T-helper 1 cell treated with Interleukin-12 subunit alpha and Interleukin-12 subunit beta and Interleukin-4 antibody, amounts not matched to agents 30 μg/mL and 1 μg/mL, for 36 hours (primary cell): ENCODE data around the gene C5.
"Not testable (repeated sequence)": the region's sequence is repeated elsewhere in the genome, so short reads cannot be mapped to it uniquely, and the experiment has no call there.

Source experiments
- H3K27ac Mint-ChIP-seq: one replicate; pipeline ENCODE4 v1.8.0; 2021; ENCODE audit warnings: mild to moderate bottlenecking, mixed read lengths
- H3K27me3 Mint-ChIP-seq: one replicate; pipeline ENCODE4 v1.8.0; 2021; ENCODE audit warnings: low read depth, mixed read lengths
- H3K36me3 Mint-ChIP-seq: one replicate; pipeline ENCODE4 v1.8.0; 2021; ENCODE audit warnings: low read depth, mixed read lengths
- H3K4me1 Mint-ChIP-seq: one replicate; pipeline ENCODE4 v1.8.0; 2021; ENCODE audit warnings: low read depth, mixed read lengths
- H3K4me3 Mint-ChIP-seq: one replicate; pipeline ENCODE4 v1.8.0; 2021; ENCODE audit warnings: mild to moderate bottlenecking, moderate library complexity, mixed read lengths
- H3K9me3 Mint-ChIP-seq: one replicate; pipeline ENCODE4 v1.8.0; 2021; ENCODE audit warnings: mixed read lengths

C5 gene

DNA sequence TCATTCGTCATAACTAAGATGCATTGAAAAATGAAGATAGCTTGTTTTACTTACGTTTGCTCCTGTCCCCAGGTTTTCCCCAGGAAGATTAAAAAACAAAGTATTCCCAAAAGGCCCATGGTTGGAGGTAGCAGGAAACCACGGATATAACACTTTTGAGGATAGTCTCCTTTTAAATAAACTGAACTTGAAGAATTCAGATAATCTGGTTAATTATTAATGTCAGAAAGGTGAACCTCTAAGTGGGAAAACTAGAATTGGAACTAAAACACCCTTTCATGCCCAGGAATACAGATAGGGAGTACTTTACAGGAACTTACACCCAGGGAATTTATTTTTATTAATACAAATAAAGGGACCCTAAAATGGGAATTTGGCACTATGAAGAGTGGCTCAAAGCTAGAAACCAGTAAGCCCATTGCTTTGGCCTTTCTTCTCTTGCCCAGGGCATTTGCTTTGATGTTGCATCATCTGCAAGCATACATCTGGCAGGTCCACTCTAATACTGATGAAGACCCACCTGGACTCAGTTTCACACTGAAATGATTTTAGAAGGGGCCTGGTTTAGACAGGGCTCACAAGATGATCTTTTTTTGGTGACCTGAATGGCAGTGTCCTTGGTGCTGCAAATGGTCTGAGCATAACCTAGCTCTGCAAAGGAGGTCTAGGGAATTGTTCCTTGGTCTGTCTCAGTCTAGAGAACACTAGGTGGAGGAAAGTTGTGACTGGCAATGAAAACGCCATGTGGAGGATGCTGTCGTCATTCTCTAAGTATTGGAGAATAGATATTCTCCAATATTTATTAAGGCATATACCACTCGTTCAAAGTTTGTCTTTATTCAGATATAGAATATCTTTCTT lies at the start of gene C5:
TSS of gene C5 (minus strand) at position 148 of the 861 bp plus-strand sequence. CDS start at position 119, 29 bp downstream.
- no peaks in the 10 kb centered on the region for H3K4me1 Mint-ChIP-seq
- H3K27me3 Mint-ChIP-seq, result peaks cover 5% of the 10 kb centered on the region
- H3K27ac Mint-ChIP-seq, result no peak within 1 kb of the TSS
- no peaks in the 10 kb centered on the region for H3K36me3 Mint-ChIP-seq
- no peaks in the 10 kb centered on the region for H3K9me3 Mint-ChIP-seq
- H3K4me3 Mint-ChIP-seq, result no peak within 1 kb of the TSS

GRCh38 chr9:121098567-121099198 lies 48.6 kb upstream of the C5 start:
- Mint-ChIP-seq H3K27ac (no peak overlapping the region), H3K9me3 (peaks cover 39% of the 10 kb centered on the region), H3K4me1 (no peaks in the 10 kb centered on the region), H3K36me3 (peaks cover 74% of the 10 kb centered on the region), H3K27me3 (no peaks in the 10 kb centered on the region), H3K4me3 (no peak overlapping the region)

DNA sequence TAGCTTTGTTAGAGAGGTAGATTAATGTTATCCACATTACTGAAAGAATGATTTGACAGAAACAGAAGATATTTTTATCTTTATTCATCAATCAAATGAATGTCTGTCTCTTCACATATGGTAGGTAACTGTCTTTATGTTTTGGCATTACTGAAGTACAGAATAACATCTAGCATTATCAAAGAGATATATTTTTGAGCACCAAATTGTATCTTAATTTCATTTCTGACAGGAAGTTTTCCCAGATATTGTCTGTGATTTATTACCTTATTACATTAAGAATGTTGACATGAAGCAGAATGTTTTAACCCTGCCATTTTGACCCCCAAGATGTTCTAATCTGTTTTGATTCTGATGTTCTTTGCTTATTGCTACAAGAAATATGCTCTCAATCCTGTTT lies 45.0 kb upstream of the C5 start:
- Mint-ChIP-seq H3K36me3 (peaks cover 63% of the 10 kb centered on the region), H3K4me1 (peaks cover 2% of the 10 kb centered on the region), H3K27ac (no peak overlapping the region), H3K4me3 (no peak overlapping the region), H3K9me3 (peaks cover 13% of the 10 kb centered on the region), H3K27me3 (no peaks in the 10 kb centered on the region)

DNA sequence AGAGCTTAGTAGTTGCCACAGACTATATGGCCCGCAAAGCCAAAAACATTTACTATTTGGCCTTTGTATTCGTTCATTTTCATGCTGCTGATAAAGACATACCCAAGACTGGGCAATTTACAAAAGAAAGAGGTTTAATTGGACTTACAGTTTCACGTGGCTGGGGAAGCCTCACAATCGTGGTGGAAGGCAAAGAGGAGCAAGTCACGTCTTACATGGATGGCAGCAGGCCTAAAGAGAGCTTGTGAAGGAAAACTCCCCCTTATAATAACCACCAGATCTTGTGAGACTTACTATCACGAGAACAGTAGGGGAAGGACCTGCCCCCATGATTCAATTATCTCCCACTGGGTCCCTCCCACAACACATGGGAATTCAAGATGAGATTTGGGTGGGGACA lies 40.7 kb upstream of the C5 start:
- H3K9me3 Mint-ChIP-seq, H3K27me3 Mint-ChIP-seq, H3K4me3 Mint-ChIP-seq, H3K27ac Mint-ChIP-seq: not testable (repeated sequence)
- Mint-ChIP-seq H3K36me3 (peaks cover 51% of the 10 kb centered on the region), H3K4me1 (peaks cover 21% of the 10 kb centered on the region)

- no peaks in the 10 kb centered on the region for H3K27me3 Mint-ChIP-seq
- no peak overlapping the region for H3K4me3 Mint-ChIP-seq
- H3K9me3 Mint-ChIP-seq, result no peaks in the 10 kb centered on the region
- no peak overlapping the region for H3K27ac Mint-ChIP-seq
- peaks cover 25% of the 10 kb centered on the region for H3K4me1 Mint-ChIP-seq
- peaks cover 43% of the 10 kb centered on the region for H3K36me3 Mint-ChIP-seq
Measured at GRCh38 chr9:121088576-121088975, 38.5 kb upstream of the C5 start.

- Mint-ChIP-seq H3K27ac (no peak overlapping the region), H3K27me3 (no peaks in the 10 kb centered on the region), H3K4me3 (no peak overlapping the region), H3K9me3 (no peaks in the 10 kb centered on the region), H3K4me1 (peaks cover 23% of the 10 kb centered on the region), H3K36me3 (peaks cover 37% of the 10 kb centered on the region)
Measured at GRCh38 chr9:121085661-121086060, 35.6 kb upstream of the C5 start.

- no peak overlapping the region for H3K4me3 Mint-ChIP-seq
- no peaks in the 10 kb centered on the region for H3K9me3 Mint-ChIP-seq
- no peaks in the 10 kb centered on the region for H3K27me3 Mint-ChIP-seq
- no peak overlapping the region for H3K27ac Mint-ChIP-seq
- peaks cover 31% of the 10 kb centered on the region for H3K36me3 Mint-ChIP-seq
- H3K4me1 Mint-ChIP-seq, result peaks cover 17% of the 10 kb centered on the region
Measured at GRCh38 chr9:121082075-121082474, 32.0 kb upstream of the C5 start.

GRCh38 chr9:121075251-121076036 lies 25.4 kb upstream of the C5 start:
- Mint-ChIP-seq H3K27ac (peak overlapping the region; percentile 86), H3K9me3 (no peaks in the 10 kb centered on the region)

GRCh38 chr9:121074370-121075250 lies 24.5 kb upstream of the C5 start, which contains the start of gene CNTRL:
Gene CNTRL (plus strand): TSS chr9:121074955. CDS start chr9:121088327, 13,372 bp downstream.
- Mint-ChIP-seq H3K27ac (peak within 1 kb of the TSS; percentile 86), H3K4me3 (peak within 1 kb of the TSS; percentile 100), H3K36me3 (peaks cover 1% of the 10 kb centered on the region), H3K4me1 (peaks cover 46% of the 10 kb centered on the region), H3K27me3 (no peaks in the 10 kb centered on the region), H3K9me3 (no peaks in the 10 kb centered on the region)

More at GRCh38 chr9:121075251-121076036, 25.4 kb upstream of the C5 start:
- Mint-ChIP-seq H3K36me3 (peaks cover 6% of the 10 kb centered on the region), H3K27me3 (no peaks in the 10 kb centered on the region), H3K4me1 (peaks cover 46% of the 10 kb centered on the region), H3K4me3 (peak overlapping the region; percentile 100)

DNA sequence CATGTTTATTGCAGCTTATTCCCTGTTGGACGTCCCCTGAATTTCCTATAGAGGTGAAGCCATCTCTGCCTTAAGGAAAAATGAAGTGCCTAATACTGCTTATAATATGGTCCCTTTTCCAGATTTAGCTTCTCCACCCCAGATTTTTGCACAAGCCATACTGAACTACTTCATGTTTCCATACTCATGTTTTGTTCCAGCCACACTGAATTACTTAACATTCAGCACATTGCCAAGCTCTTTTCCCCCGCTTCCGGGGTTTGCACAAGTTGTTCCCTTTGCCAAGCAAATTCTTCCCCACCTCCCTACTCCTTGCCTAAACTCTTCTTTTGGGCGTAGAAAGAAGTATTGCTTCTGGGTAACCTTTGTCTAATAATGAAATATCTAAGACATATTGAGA lies 23.0 kb upstream of the C5 start:
- H3K4me3 Mint-ChIP-seq, result peak overlapping the region; percentile 30

DNA sequence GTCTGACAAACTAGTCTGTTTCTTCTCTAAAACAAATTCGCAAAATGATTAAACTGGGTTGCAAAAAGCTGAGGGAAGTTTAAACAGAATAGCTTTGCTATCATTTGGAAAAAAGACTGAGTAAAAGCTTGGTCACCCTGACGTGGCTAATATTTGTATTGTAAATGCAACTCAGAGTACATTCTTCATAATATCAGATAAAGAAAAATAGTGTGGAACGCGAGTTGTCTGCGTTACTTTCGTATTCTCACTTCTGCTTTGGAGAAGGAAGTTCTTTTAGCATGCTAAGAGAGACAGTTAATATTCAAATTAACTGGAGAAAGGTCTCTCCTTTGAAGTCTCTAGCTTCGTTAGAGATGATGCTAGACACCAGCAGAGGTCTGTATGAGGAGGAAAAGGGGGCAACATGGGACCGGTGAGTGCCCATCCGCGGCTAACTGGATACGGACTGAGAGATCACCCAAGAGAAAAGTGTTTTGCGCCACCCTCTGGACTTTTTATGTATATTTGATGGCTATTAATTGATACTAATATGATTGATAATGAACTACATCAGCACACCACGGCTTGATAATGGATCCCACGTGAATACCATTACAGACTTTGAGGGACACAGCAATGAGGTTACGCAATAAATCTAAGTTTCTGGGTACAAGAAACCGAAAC lies 21.8 kb upstream of the C5 start:
- peaks cover 6% of the 10 kb centered on the region for H3K36me3 Mint-ChIP-seq
- H3K4me3 Mint-ChIP-seq, result peak overlapping the region; percentile 85
- no peaks in the 10 kb centered on the region for H3K27me3 Mint-ChIP-seq
- peaks cover 42% of the 10 kb centered on the region for H3K4me1 Mint-ChIP-seq
- peaks cover 16% of the 10 kb centered on the region for H3K9me3 Mint-ChIP-seq
- H3K27ac Mint-ChIP-seq, result peak overlapping the region; percentile 92

More for the DNA sequence above, 23.0 kb upstream of the C5 start:
- Mint-ChIP-seq H3K4me1 (peaks cover 47% of the 10 kb centered on the region), H3K27ac (no peak overlapping the region), H3K27me3 (no peaks in the 10 kb centered on the region), H3K36me3 (peaks cover 2% of the 10 kb centered on the region), H3K9me3 (peaks cover 11% of the 10 kb centered on the region)

DNA sequence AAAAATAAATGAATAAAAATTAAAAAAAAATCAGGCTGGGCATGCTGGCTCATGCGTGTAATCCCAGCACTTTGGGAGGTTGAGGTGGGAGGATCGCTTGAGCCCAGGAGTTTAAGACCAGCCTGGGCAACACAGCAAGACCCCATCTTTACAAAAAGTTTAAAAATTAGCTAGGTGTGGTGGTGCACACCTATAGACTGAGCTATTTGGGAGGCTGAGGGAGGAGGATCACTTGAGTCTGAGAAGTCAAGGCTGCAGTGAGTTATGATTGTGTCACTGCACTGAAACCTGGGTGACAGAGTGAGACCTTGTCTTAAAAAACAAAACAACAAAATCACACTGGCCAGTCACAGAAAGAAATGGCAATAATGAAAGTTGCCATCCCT lies 21.3 kb upstream of the C5 start:
- Mint-ChIP-seq H3K4me1 (peaks cover 37% of the 10 kb centered on the region), H3K4me3 (peak overlapping the region; percentile 85), H3K36me3 (peaks cover 9% of the 10 kb centered on the region), H3K27ac (peak overlapping the region; percentile 92), H3K9me3 (peaks cover 16% of the 10 kb centered on the region), H3K27me3 (no peaks in the 10 kb centered on the region)

DNA sequence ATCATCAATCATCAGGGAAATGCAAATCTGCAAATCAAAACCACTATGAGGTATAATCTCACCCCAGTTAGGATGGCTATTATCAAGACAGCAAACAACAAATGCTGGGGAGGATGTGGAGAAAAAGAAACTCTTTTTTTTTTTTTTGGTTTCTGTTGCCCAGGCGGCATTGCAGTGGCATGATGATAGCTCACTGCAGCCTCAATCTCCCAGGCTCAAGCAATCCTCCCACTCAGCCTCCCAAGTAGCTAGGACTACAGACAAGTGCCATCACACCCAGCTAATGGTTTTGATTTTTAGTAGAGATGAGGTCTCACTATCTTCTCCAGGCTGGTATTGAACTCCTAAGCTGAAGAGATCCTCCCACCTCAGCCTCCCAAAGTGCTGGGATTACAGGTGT lies 19.3 kb upstream of the C5 start:
- Mint-ChIP-seq H3K9me3 (peaks cover 16% of the 10 kb centered on the region), H3K27ac (no peak overlapping the region), H3K4me1 (peaks cover 25% of the 10 kb centered on the region), H3K36me3 (peaks cover 9% of the 10 kb centered on the region), H3K4me3 (no peak overlapping the region), H3K27me3 (no peaks in the 10 kb centered on the region)
